BJ (cell line): Measurements from ENCODE around the gene TCP10L. TPM values are rescaled to one million over a fixed set of nuclear protein-coding genes. Genes with fewer than 3 reads are reported as not detected.
A peak's percentile ranks its signal among the peaks of the same experiment; 100 is the strongest.

ENCODE experiments used
- CTCF ChIA-PET: fragments of 350-600 bp; formaldehyde crosslinking; extraction: SDS; loops from one replicate; lab custom pipeline; 2021; ENCODE audit warnings: antibody characterized with exemption, inconsistent platforms; lab: Yijun Ruan, JAX
- POLR2A ChIA-PET: fragments of 300-600 bp; sonication (Branson Sonifier 250); formaldehyde crosslinking; extraction: SDS; loops from one replicate; lab custom pipeline; 2021; ENCODE audit warnings: antibody characterized with exemption; lab: Charles Lee
- DNase-seq: peaks from one replicate; pipeline ENCODE4 v3.0.0-alpha.2; 2011; ENCODE audit warnings: low read depth
- H3K27me3 ChIP-seq: 2 replicates; pipeline ENCODE4 v1.6.0; 2011; ENCODE audit warnings: low read length; ENCODE audit not compliant: control insufficient read depth, insufficient read depth
- H3K36me3 ChIP-seq: 2 replicates; pipeline ENCODE4 v1.5.1; 2011; ENCODE audit warnings: low read length; ENCODE audit not compliant: control insufficient read depth, insufficient read depth
- H3K4me3 ChIP-seq: 2 replicates; pipeline ENCODE4 v1.5.1; 2011; ENCODE audit warnings: low read depth, mild to moderate bottlenecking, control low read depth, low read length
- CTCF ChIP-seq: IDR thresholded peaks from 2 replicates; pipeline ENCODE4 v1.5.1; 2011; ENCODE audit warnings: low read depth, mild to moderate bottlenecking, control low read depth, inconsistent platforms, low read length, moderate library complexity; ENCODE audit not compliant: insufficient read depth
- polyA plus RNA-seq: library from polyadenylated mRNA; depleted of rRNA; stranded (reverse); fragments of >200 nt; gene quantifications from 2 replicates; pipeline ENCODE4 v1.2.3, GENCODE V29; 2011

TCP10L gene
- polyA plus RNA-seq, 1 experiment = not detected

GRCh38 chr21:32572574-32573420, 12.5 kb downstream of the TCP10L start:
- ChIA-PET POLR2A (no interaction called here), CTCF (interaction anchor here (0.6 to 5.5 kb wide), 3 partner anchors 27 to 651 kb away, joined by 3 to 48 read pairs (median 5); no protein-coding TSS in a partner anchor)
- H3K27me3 ChIP-seq = peaks cover 1% of the 10 kb centered on the region; the same call in 1 of the 2 replicates
- H3K36me3 ChIP-seq = no peaks in the 10 kb centered on the region
- TF ChIP-seq CTCF = no peak
- DNase-seq = no peak
- H3K4me3 ChIP-seq = no peak overlapping the region

- TF ChIP-seq CTCF = no peak
- CTCF ChIA-PET = interaction anchor here (0.7 to 5.5 kb wide), 11 partner anchors 9 to 225 kb away, joined by 3 to 75 read pairs (median 4); no protein-coding TSS in a partner anchor
- DNase-seq = no peak
- Histone ChIP-seq H3K4me3 (no peak overlapping the region), H3K27me3 (no peaks in the 10 kb centered on the region; the same call in 1 of the 2 replicates), H3K36me3 (no peaks in the 10 kb centered on the region)
- POLR2A ChIA-PET = no interaction called here
Observed at GRCh38 chr21:32570456-32570855, 14.9 kb downstream of the TCP10L start.

GRCh38 chr21:32569261-32570230, 15.8 kb downstream of the TCP10L start:
- Histone ChIP-seq H3K36me3 (no peaks in the 10 kb centered on the region), H3K27me3 (no peaks in the 10 kb centered on the region; the same call in 1 of the 2 replicates), H3K4me3 (peak overlapping the region; percentile 55)
- TF ChIP-seq CTCF = peak; percentile 91
- no peak for DNase-seq
- ChIA-PET CTCF (interaction anchor here (0.7 to 5.5 kb wide), 41 partner anchors 9 to 293 kb away, joined by 3 to 75 read pairs (median 4); no protein-coding TSS in a partner anchor), POLR2A (no interaction called here)

GRCh38 chr21:32567626-32568025, 17.7 kb downstream of the TCP10L start:
- CTCF ChIA-PET = interaction anchor here (5.2 to 5.5 kb wide), 2 partner anchors 32 to 164 kb away, joined by 48 to 75 read pairs; no protein-coding TSS in a partner anchor
- no peak for DNase-seq
- POLR2A ChIA-PET = no interaction called here

More at GRCh38 chr21:32567626-32568025, 17.7 kb downstream of the TCP10L start:
- no peak overlapping the region for H3K4me3 ChIP-seq
- no peaks in the 10 kb centered on the region; the same call in 1 of the 2 replicates for H3K27me3 ChIP-seq
- TF ChIP-seq CTCF = no peak
- no peaks in the 10 kb centered on the region for H3K36me3 ChIP-seq
